MM.1S (cell line): Measurements from ENCODE around the gene SERPINA4.

Source experiments
- DNase-seq: peaks from one replicate; pipeline ENCODE4 v3.0.0-alpha.2; 2015
- H2AFZ ChIP-seq: fragments of 300-600 bp; sonication (generic); 2 replicates; pipeline ENCODE4 v1.6.0; 2016; ENCODE audit warnings: antibody characterized with exemption, low read length
- H3F3A ChIP-seq: fragments of 300-600 bp; sonication (generic); 2 replicates; pipeline ENCODE4 v1.6.1; 2016; ENCODE audit warnings: mild to moderate bottlenecking, antibody characterized with exemption, low read length, moderate library complexity, mixed read lengths; ENCODE audit not compliant: insufficient read depth
- H3K27ac ChIP-seq: fragments of 300-600 bp; sonication (generic); 2 replicates; pipeline ENCODE4 v1.5.1; 2016; ENCODE audit warnings: mild to moderate bottlenecking, low read length
- H3K27me3 ChIP-seq: fragments of 300-600 bp; sonication (generic); replicated peaks from 2 replicates; pipeline ENCODE4 v1.6.0; 2016; ENCODE audit warnings: low read length; ENCODE audit not compliant: insufficient read depth
- H3K36me3 ChIP-seq: fragments of 300-600 bp; sonication (generic); replicated peaks from 2 replicates; pipeline ENCODE4 v1.6.1; 2016; ENCODE audit warnings: mild to moderate bottlenecking, low read length, mixed read lengths; ENCODE audit not compliant: insufficient read depth
- H3K4me1 ChIP-seq: fragments of 300-600 bp; sonication (generic); 2 replicates; pipeline ENCODE4 v1.6.1; 2016; ENCODE audit warnings: low read length, mixed read lengths
- H3K4me2 ChIP-seq: fragments of 300-600 bp; sonication (generic); 2 replicates; pipeline ENCODE4 v1.6.0; 2016; ENCODE audit warnings: low read depth, low read length
- H3K4me3 ChIP-seq: fragments of 300-600 bp; sonication (generic); 2 replicates; pipeline ENCODE4 v1.5.1; 2016; ENCODE audit warnings: low read length, mixed read lengths
- H3K79me2 ChIP-seq: fragments of 300-600 bp; sonication (generic); 2 replicates; pipeline ENCODE4 v1.6.1; 2016; ENCODE audit warnings: mixed run types, low read length, mixed read lengths
- H3K9ac ChIP-seq: fragments of 300-600 bp; sonication (generic); 2 replicates; pipeline ENCODE4 v1.6.1; 2016; ENCODE audit warnings: low read length, mixed read lengths
- H3K9me2 ChIP-seq: fragments of 300-600 bp; sonication (generic); replicated peaks from 2 replicates; pipeline ENCODE4 v1.6.1; 2016; ENCODE audit warnings: mild to moderate bottlenecking, low read length, mixed read lengths; ENCODE audit not compliant: insufficient read depth
- H3K9me3 ChIP-seq: fragments of 300-600 bp; sonication (generic); replicated peaks from 2 replicates; pipeline ENCODE4 v1.6.1; 2016; ENCODE audit warnings: mild to moderate bottlenecking, low read length, mixed read lengths; ENCODE audit not compliant: insufficient read depth
- H4K20me1 ChIP-seq: fragments of 300-600 bp; sonication (generic); 2 replicates; pipeline ENCODE4 v1.6.1; 2016; ENCODE audit warnings: mild to moderate bottlenecking, low read length, moderate library complexity, mixed read lengths; ENCODE audit not compliant: insufficient read depth
- EZH2 ChIP-seq: fragments of 300-600 bp; sonication (generic); optimal IDR thresholded peaks from 2 replicates; pipeline ENCODE3; 2017; ENCODE audit warnings: low read depth, mild to moderate bottlenecking, antibody characterized with exemption, low read length, mixed read lengths
- EZH2phosphoT487 ChIP-seq: fragments of 300-600 bp; sonication (generic); IDR thresholded peaks from 2 replicates; pipeline ENCODE4 v1.6.1; 2018; ENCODE audit warnings: antibody characterized with exemption, low read length
- TF ChIP-seq, protein P1 (sequence below): fragments of 300-600 bp; sonication (generic); IDR thresholded peaks from 2 replicates; pipeline ENCODE4 v1.5.1; 2016; ENCODE audit warnings: antibody characterized with exemption, low read length, mixed read lengths

SERPINA4 gene

DNA sequence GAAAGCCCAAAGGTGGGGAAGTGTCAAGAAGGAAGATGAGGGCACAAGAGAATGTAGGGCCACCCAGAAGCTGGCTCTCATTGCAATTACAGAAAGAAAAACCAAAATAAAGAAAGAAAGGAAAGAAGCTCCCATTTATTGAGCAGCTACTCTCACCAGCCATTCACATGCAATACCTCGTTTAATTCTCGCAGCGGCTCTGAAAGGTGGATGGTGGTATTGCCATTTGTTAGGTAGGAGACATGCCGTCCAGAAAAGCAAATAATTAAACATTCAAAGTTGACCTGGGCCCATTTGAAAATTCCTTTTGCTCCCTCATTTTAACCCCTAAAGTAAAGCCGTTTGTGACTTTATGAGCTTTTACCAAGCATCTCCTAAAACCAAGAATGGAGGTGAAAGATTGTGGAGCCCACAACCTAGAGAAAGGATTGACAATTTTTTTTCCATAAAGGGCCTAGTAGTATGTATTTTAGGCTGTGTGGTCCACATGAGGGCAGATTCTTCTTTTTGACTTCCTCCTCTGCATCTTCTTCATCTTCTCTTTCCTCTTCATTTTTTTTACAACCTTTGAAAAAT is 56.2 kb downstream of the SERPINA4 start:
- no peak overlapping the region for H3K4me2 ChIP-seq
- TF ChIP-seq, protein P1, sequence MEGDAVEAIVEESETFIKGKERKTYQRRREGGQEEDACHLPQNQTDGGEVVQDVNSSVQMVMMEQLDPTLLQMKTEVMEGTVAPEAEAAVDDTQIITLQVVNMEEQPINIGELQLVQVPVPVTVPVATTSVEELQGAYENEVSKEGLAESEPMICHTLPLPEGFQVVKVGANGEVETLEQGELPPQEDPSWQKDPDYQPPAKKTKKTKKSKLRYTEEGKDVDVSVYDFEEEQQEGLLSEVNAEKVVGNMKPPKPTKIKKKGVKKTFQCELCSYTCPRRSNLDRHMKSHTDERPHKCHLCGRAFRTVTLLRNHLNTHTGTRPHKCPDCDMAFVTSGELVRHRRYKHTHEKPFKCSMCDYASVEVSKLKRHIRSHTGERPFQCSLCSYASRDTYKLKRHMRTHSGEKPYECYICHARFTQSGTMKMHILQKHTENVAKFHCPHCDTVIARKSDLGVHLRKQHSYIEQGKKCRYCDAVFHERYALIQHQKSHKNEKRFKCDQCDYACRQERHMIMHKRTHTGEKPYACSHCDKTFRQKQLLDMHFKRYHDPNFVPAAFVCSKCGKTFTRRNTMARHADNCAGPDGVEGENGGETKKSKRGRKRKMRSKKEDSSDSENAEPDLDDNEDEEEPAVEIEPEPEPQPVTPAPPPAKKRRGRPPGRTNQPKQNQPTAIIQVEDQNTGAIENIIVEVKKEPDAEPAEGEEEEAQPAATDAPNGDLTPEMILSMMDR = no peak
- TF ChIP-seq EZH2phosphoT487 = no peak
- no peak for TF ChIP-seq EZH2
- no peak overlapping the region for H3K27ac ChIP-seq
- no peaks in the 10 kb centered on the region for H3K79me2 ChIP-seq
- no peaks in the 10 kb centered on the region for H4K20me1 ChIP-seq
- no peaks in the 10 kb centered on the region for H3K9me2 ChIP-seq
- no peaks in the 10 kb centered on the region for H3K4me1 ChIP-seq
- H3K36me3 ChIP-seq = no peaks in the 10 kb centered on the region
- DNase-seq = no peak
- H2AFZ ChIP-seq = no peak overlapping the region
- no peak overlapping the region for H3K9ac ChIP-seq
- H3K4me3 ChIP-seq = no peak overlapping the region
- no peaks in the 10 kb centered on the region for H3K9me3 ChIP-seq
- H3K27me3 ChIP-seq = no peaks in the 10 kb centered on the region
- H3F3A ChIP-seq = no peaks in the 10 kb centered on the region

DNA sequence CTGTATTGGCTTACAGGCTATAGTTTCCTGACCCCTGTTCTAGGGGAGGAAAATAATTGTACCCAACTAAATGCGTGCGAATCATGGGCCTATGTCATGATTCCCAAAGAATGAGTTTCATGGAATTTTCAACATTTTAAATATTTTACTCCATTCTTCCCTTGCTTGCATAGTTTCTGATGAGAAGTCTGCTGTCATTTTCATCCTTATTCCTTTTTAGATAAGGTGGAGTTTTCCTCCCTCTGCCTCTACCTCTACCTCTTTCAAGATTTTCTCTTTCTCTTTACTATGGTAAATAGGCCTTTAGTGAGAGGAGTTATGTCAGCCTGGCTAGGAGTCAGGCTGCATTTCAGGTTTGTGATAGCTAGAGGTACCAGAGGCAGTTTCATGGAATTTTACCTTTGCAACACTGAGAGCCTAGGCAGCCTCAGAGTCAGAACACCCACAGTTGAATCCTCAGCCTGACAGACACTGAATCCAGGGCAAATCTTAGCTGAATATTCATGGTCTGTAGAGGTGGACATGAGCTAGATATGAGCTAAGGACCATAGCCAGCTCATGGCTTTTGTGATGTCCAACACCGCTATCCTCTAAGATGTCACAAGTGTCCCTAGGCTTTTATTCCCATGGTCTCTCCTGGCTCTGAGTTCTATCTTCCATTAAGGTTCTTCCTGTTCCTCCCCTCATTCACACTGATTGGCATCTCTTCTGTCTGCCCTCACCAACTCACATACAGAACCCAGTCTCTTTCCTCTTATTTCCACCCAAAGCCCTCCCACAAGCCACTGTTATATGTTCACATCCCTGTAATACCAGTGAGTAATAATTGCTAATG is 57.0 kb downstream of the SERPINA4 start:
- Histone ChIP-seq H3K27me3 (no peaks in the 10 kb centered on the region), H3K4me3 (no peak overlapping the region), H2AFZ (no peak overlapping the region)

DNA sequence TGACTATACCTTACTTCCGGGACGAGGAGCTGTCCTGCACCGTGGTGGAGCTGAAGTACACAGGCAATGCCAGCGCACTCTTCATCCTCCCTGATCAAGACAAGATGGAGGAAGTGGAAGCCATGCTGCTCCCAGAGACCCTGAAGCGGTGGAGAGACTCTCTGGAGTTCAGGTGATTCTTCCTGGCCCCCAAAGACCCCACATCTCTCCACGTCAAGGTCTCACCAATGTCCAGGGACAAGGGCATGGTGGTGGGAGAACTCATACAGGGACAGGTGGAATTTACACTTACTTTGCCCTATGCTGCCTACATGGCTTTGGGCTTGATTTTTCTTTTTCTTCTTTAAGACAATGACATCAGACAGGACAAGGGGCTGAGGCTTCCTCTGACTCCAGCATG is 58.1 kb downstream of the SERPINA4 start:
- no peak for TF ChIP-seq EZH2phosphoT487
- TF ChIP-seq EZH2 = no peak
- Histone ChIP-seq H3K9ac (no peak overlapping the region), H3K4me2 (no peak overlapping the region), H3K4me1 (no peaks in the 10 kb centered on the region), H3K36me3 (no peaks in the 10 kb centered on the region), H3K27ac (no peak overlapping the region), H3K4me3 (no peak overlapping the region), H3K27me3 (no peaks in the 10 kb centered on the region), H4K20me1 (no peaks in the 10 kb centered on the region), H2AFZ (no peak overlapping the region), H3F3A (no peaks in the 10 kb centered on the region), H3K9me2 (no peaks in the 10 kb centered on the region), H3K9me3 (no peaks in the 10 kb centered on the region), H3K79me2 (no peaks in the 10 kb centered on the region)
- no peak for DNase-seq

More for the DNA sequence above, 57.0 kb downstream of the SERPINA4 start:
- TF ChIP-seq, protein P1 = no peak
- no peak for TF ChIP-seq EZH2
- no peak for TF ChIP-seq EZH2phosphoT487
- H3K79me2 ChIP-seq = no peaks in the 10 kb centered on the region
- no peaks in the 10 kb centered on the region for H3F3A ChIP-seq
- no peak overlapping the region for H3K27ac ChIP-seq
- no peaks in the 10 kb centered on the region for H3K9me3 ChIP-seq
- H3K4me1 ChIP-seq = no peaks in the 10 kb centered on the region
- no peaks in the 10 kb centered on the region for H3K9me2 ChIP-seq
- DNase-seq = no peak
- no peaks in the 10 kb centered on the region for H3K36me3 ChIP-seq
- H3K4me2 ChIP-seq = no peak overlapping the region
- H4K20me1 ChIP-seq = no peaks in the 10 kb centered on the region
- no peak overlapping the region for H3K9ac ChIP-seq
